AG04450 (cell line): Measurements from ENCODE around the gene SLC17A1. TPM values are rescaled to one million over a fixed set of nuclear protein-coding genes. Genes with fewer than 3 reads are reported as not detected.

ENCODE experiments used
- CTCF ChIA-PET: fragments of 300-600, 350-600 bp; formaldehyde crosslinking; extraction: SDS; loops from one replicate; lab custom pipeline; 2022; ENCODE audit warnings: antibody characterized with exemption, inconsistent platforms; lab: Charles Lee
- POLR2A ChIA-PET: fragments of 350-600 bp; formaldehyde crosslinking; extraction: SDS; loops from one replicate; lab custom pipeline; 2021; ENCODE audit warnings: antibody characterized with exemption, inconsistent platforms; lab: Yijun Ruan, JAX
- DNase-seq: peaks from one replicate; pipeline ENCODE4 v3.0.0-alpha.2; 2011; ENCODE audit warnings: low read depth, low spot score
- H3K27ac ChIP-seq: one replicate; pipeline ENCODE4 v1.5.1; 2012; ENCODE audit warnings: low read depth, low read length, control low read depth
- H3K27me3 ChIP-seq: one replicate; pipeline ENCODE4 v1.6.0; 2012; ENCODE audit warnings: low read length; ENCODE audit not compliant: control insufficient read depth, insufficient read depth
- H3K4me3 ChIP-seq: 2 replicates; pipeline ENCODE4 v1.5.1; 2011; ENCODE audit warnings: mild to moderate bottlenecking, low read depth, low read length, control low read depth
- H3K9me3 ChIP-seq: 2 replicates; pipeline ENCODE4 v1.5.1; 2012; ENCODE audit warnings: low read length; ENCODE audit not compliant: control insufficient read depth, insufficient read depth
- polyA plus RNA-seq: library from polyadenylated mRNA; depleted of rRNA; stranded (reverse); fragments of >200 nt; gene quantifications from 2 replicates; pipeline ENCODE4 v1.2.3, GENCODE V29; 2011
- TF ChIP-seq, protein P1 (sequence below): IDR thresholded peaks from 2 replicates; pipeline ENCODE4 v1.5.1; 2011; ENCODE audit warnings: low read depth, low read length, control low read depth, inconsistent platforms

Gene SLC17A1
- polyA plus RNA-seq, 1 experiment, result not detected

DNA sequence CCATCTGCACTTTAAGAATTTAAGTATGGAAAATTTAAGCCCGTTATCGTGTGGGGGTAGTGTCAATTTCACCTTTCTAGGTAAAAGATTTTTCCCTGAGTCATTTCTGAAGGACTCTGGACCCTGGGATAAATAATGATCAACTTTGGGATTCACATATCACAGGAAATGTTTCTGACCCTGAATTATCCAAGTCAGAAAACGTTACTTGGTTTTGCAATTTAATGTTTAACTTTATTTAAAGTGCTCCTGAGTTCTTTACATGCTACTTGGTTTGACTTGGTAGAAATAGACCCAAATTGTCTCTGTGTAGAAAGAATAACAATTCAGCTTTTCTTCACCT, 43.7 kb upstream of the SLC17A1 start:
- TF ChIP-seq, protein P1, sequence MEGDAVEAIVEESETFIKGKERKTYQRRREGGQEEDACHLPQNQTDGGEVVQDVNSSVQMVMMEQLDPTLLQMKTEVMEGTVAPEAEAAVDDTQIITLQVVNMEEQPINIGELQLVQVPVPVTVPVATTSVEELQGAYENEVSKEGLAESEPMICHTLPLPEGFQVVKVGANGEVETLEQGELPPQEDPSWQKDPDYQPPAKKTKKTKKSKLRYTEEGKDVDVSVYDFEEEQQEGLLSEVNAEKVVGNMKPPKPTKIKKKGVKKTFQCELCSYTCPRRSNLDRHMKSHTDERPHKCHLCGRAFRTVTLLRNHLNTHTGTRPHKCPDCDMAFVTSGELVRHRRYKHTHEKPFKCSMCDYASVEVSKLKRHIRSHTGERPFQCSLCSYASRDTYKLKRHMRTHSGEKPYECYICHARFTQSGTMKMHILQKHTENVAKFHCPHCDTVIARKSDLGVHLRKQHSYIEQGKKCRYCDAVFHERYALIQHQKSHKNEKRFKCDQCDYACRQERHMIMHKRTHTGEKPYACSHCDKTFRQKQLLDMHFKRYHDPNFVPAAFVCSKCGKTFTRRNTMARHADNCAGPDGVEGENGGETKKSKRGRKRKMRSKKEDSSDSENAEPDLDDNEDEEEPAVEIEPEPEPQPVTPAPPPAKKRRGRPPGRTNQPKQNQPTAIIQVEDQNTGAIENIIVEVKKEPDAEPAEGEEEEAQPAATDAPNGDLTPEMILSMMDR, result no peak
- Histone ChIP-seq H3K9me3 (no peaks in the 10 kb centered on the region), H3K4me3 (no peak overlapping the region), H3K27ac (no peak overlapping the region), H3K27me3 (no peaks in the 10 kb centered on the region)
- ChIA-PET POLR2A (interaction anchor here (0.5 kb wide), 1 partner anchor 703 kb away, joined by 4 read pairs; no protein-coding TSS in a partner anchor), CTCF (no interaction called here)
- DNase-seq, result no peak

DNA sequence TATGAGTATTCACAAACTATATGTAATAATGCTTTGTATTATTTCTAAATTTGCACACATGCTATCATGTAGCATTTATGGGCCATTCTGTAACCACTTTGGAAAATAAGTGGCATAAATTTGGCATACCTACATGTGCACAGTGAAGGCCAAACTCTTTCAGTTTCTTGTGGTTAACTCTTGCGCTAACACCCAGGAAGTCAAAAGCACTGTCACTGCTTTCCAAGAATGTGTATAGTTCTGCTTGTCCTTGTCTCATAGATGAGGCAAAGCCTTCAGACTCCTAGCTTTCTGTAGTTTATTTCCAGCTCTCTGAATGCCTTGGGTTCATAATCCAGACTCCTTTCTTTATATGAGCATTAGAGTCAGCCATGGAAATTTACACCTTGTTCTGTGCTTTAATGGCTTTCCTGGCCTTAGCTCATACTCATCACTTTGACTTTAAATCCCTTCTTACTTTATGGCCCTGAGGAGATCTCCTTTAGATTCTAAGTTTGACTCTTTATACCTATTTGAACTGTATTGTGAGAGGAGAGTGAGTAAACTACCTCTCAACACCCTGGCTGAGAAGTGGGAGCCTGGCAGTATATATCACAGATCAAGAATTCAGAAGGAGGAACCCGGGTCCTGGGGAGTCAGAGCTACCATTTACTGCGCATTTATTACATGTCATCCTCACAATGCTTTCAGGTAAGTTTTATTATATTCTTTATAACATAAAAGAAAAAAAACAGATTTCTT, 43.1 kb upstream of the SLC17A1 start:
- CTCF ChIA-PET, result no interaction called here

DNA sequence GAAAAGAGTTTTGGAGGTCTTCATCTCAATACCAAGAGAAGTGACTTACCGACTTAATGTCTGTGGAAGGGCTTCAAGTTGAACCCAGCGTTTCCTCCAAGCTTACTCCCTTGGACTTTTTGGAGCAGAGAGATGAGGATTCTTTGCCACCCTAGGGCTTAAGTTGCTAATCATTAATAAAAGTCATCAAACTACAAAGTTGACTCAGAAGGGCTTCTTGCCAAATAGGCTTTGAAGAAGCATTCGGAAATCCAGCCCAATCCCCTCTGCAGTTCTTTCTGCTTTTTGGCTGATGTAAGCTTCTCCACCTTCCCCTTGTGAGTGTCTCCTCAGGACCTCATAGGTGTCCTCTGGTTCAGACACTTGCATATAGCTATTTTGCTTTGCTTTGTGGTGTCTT, 42.3 kb upstream of the SLC17A1 start, which contains the start of gene SLC17A3:
TSS of gene SLC17A3 (minus strand) at position 126 of the 400 bp plus-strand sequence. CDS start 5,856 bp downstream, outside the sequence.
- Histone ChIP-seq H3K27me3 (no peaks in the 10 kb centered on the region), H3K9me3 (no peaks in the 10 kb centered on the region), H3K4me3 (no peak within 1 kb of the TSS), H3K27ac (no peak within 1 kb of the TSS)
- TF ChIP-seq, protein P1, result no peak
- no peak for DNase-seq
- POLR2A ChIA-PET, result no interaction called here
- CTCF ChIA-PET, result no interaction called here

More for the DNA sequence above, 43.1 kb upstream of the SLC17A1 start:
- Histone ChIP-seq H3K27ac (no peak overlapping the region), H3K4me3 (no peak overlapping the region), H3K27me3 (no peaks in the 10 kb centered on the region), H3K9me3 (no peaks in the 10 kb centered on the region)
- POLR2A ChIA-PET, result no interaction called here
- TF ChIP-seq, protein P1, result no peak
- DNase-seq, result no peak

DNA sequence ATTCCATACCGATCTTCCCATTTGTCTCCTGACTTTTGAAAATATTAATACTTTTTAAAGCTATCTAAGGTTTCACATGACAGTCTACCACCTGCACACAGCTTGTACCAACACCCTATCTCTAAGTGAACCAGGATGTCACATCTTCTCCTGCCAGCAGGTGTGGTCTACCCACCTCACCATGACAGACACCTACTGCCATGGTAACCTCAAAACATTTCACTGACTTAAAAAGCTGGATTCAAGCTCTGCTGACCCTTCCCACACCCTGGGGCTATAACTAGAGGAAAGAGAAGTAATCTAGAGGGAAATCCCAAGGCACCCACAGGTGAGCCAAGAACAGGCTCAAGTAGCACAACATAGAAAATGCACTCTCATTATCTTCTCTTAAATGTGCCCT, 41.0 kb upstream of the SLC17A1 start:
- Histone ChIP-seq H3K27ac (no peak overlapping the region), H3K9me3 (no peaks in the 10 kb centered on the region), H3K27me3 (no peaks in the 10 kb centered on the region), H3K4me3 (no peak overlapping the region)
- TF ChIP-seq, protein P1, result no peak
- POLR2A ChIA-PET, result no interaction called here
- CTCF ChIA-PET, result no interaction called here
- no peak for DNase-seq

DNA sequence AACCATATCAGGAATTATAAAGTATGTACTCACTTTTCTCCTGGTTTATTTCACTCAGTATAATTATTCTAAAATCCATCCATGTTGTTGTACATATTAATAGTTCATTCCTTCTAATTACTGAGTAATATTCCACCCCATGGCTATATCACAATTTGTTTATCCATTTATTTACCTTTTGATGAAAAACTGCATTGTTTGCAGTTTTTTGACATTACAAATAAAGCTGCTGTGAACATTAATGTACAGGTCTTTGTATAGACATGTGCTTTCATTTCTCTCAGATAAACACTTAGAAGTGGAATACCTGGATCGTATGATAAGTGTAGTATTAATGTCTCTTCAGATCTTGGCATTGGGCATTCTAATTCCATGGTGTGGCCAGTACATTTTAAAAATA, 38.0 kb upstream of the SLC17A1 start:
- H3K27me3 ChIP-seq, result no peaks in the 10 kb centered on the region
- no peak overlapping the region for H3K27ac ChIP-seq
- H3K4me3 ChIP-seq, result no peak overlapping the region
- ChIA-PET POLR2A (no interaction called here), CTCF (no interaction called here)
- TF ChIP-seq, protein P1, result no peak
- no peaks in the 10 kb centered on the region for H3K9me3 ChIP-seq
- DNase-seq, result no peak
